HL-60/S4 treated with phorbol 12-myristate 13-acetate at 8.2 ng/mL for 4 days and 3 days (cell line): ENCODE measurements around the gene PPP1CA.
"Not testable (repeated sequence)": the region's sequence is repeated elsewhere in the genome, so short reads cannot be mapped to it uniquely, and the experiment has no call there.

Source experiments
- in situ Hi-C: fragments of 300-500 bp; cut with MboI; formaldehyde crosslinking; loops from 2 replicates; pipeline ENCODE4 v1.15.0; 2022; ENCODE audit warnings: low sequenced_read_pairs

The PPP1CA gene

GRCh38 chr11:67404515-67405195 lies 3.0 kb upstream of the PPP1CA start:
- in situ Hi-C loops: no loop called here

DNA sequence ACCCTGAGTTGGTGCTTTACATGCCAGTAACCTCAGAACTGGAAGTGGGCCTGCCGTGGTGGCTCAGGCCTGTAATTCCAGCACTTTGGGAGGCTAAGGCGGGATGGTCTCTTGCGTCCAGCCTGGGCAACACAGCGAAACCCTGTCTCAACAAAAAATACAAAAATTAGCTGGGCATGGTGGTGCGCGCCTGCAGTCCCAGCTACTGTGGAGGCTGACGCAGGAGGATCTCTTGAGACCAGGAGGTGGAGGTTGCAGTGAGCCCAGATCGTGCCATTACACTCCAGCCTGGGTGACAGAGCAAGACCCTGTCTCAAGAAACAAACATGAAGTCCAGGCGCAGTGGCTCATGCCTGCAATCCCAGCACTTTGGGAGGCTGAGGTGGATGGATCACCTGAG lies 1.4 kb upstream of the PPP1CA start:
- in situ Hi-C loops: not testable (repeated sequence)

- in situ Hi-C loops: not testable (repeated sequence)
Observed at GRCh38 chr11:67402192-67402839, 658 bp upstream of the PPP1CA start.

GRCh38 chr11:67400942-67401494 lies 640 bp downstream of the PPP1CA start:
- in situ Hi-C loops: no loop called here

- in situ Hi-C loops: no loop called here
Observed at GRCh38 chr11:67400251-67400941, 1.3 kb downstream of the PPP1CA start.

- in situ Hi-C loops: no loop called here
Observed at GRCh38 chr11:67398661-67399563, 2.7 kb downstream of the PPP1CA start.

GRCh38 chr11:67397986-67398660 lies 3.5 kb downstream of the PPP1CA start:
- in situ Hi-C loops: no loop called here

DNA sequence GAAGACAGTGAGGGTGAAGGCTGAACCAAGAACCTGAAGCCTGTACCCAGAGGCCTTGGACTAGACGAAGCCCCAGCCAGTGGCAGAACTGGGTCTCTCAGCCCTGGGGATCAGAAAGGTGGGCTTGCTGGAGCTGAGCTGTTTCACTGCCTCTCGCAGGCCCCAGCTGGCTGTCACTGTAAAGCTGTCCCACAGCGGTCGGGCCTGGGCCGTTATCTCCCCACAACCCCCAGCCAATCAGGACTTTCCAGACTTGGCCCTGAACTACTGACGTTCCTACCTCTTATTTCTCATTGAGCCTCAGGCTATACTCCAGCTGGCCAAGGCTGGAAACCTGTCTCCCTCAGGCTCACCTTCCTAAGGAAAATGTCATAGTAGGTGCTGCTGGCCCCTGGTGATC lies 4.1 kb downstream of the PPP1CA start:
- in situ Hi-C loops: no loop called here

DNA sequence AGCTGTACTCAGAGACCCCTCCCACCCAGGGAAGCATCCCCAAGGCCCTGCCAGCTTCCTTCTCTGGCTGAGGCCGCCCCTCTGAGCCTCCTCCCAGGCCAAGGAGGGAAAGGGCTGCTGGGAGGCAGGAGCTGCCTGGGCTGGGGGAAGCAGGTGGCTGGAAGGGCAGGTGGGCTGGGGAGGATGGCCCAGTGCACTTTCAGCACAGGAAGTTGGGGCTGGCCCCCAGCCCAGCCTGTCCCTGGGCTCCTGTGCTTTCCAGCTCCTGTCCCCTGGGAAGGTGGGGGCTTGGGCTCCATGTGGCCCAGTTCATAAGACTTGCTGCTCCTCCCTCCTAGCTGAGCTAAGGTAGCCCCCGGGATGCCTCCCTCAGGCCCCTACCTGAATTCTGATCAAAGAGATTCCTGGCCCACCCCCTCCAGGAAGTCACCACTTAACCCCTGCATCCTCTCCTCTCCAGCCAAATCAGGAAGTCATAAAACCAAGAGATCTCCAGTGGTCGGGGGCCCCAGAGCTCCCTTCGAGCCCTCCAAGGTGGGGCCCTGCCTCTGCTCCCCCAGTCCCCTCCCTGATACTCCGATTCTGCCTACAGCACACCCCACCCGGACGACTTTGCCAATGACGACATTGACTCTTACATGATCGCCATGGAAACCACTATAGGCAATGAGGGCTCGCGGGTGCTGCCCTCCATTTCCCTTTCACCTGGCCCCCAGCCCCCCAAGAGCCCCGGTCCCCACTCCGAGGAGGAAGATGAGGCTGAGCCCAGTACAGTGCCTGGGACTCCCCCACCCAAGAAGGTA lies 4.9 kb downstream of the PPP1CA start:
- in situ Hi-C loops: no loop called here

DNA sequence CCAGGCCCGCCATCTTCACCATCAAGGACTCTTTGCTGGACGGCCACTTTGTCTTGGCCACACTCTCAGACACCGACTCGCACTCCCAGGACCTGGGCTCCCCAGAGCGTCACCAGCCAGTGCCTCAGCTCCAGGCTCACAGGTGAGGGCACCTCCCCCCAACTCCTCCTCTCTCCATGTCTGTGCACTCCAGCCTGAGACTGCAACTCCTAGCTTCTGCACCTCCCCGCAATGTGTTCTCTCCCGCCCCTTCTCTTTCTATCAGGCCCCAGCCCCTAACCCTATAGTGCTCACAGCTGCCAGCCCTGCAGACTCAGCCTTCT lies 5.4 kb downstream of the PPP1CA start:
- in situ Hi-C loops: no loop called here

DNA sequence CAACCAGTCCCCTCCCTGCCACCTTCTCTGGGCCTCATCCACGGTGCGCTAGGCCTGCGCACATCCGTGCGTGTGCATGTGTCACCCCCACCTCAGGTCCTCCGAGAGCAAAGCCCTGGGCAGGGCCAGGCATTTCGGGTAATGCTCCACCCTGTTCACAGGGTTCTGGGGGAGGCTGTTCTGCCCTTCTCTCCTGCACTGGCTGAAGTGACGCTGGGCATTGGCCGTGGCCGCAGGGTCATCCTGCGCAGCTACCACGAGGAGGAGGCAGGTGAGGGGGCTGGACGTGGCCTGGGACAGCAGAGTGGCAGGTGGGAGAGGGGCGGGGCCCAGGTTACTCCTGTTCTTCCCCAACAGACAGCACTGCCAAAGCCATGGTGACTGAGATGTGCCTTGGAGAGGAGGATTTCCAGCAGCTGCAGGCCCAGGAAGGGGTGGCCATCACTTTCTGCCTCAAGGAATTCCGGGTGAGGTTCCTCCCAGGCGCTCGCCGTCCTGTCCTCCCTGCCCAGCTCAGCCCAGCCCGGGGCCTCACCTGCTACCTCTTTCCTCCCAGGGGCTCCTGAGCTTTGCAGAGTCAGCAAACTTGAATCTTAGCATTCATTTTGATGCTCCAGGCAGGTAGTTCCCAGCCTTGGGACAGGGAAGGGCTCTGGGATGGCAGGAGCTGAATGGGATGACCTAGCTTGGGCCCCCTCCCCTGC lies 6.0 kb downstream of the PPP1CA start:
- in situ Hi-C loops: no loop called here

GRCh38 chr11:67393990-67394389 lies 7.7 kb downstream of the PPP1CA start:
- in situ Hi-C loops: no loop called here

DNA sequence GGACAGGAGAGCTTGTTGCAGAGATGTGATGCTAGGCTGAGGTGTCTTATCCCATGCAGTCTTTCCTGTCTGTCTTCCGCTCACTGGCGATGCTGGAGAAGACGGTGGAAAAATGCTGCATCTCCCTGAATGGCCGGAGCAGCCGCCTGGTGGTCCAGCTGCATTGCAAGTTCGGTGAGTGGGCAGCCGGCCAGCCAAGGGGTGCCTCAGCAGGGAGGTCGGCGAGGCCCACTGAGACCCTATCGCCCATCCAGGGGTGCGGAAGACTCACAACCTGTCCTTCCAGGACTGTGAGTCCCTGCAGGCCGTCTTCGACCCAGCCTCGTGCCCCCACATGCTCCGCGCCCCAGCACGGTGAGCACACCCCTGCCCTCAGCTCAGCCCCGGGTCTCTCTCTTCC lies 8.2 kb downstream of the PPP1CA start:
- in situ Hi-C loops: no loop called here

DNA sequence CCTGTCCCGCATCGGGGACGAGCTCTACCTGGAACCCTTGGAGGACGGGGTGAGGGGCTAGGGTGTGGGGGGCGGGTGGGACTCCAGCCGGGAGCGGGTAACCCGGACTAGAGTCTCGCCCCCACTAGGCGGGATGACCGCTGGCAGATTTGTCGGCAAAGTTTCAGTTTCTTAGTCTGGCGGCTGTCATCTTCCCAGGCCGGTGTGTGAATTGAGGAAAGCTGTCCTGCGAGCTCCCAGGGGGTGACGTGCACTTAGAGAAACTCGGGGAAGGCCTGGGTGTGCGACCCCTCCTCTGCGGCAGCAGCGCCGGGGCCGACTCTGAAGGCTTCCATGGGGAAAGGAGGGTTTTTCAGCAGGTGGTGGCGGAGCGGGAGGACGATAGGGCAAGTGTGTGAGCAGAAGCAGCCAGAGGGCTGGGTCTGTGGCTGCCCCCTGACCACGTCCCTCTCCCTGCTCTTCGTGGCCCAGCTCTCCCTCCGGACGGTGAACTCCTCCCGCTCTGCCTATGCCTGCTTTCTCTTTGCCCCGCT lies 9.4 kb downstream of the PPP1CA start:
- in situ Hi-C loops: no loop called here

GRCh38 chr11:67391304-67392182 lies 10.1 kb downstream of the PPP1CA start, which contains the start of gene RAD9A:
RAD9A (plus strand) TSS chr11:67391986; CDS start chr11:67392045, 59 bp downstream.
- in situ Hi-C loops: no loop called here

DNA sequence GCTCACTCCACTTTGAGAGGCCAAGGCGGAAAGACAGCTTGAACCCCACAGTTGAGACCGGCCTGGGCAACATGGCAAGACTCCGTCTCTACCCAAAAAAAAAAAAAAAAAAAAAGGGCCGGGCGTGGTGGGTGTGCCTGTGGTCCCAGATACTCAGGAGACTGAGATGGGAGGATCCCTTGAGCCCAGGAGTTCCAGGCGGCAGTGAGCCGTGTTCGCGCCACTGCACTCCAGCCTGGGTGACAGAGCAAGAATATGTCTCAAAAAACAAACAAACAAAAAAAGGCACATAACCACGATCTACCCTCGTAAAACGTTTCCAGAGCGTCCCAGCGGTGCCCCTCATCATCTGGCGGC lies 10.7 kb downstream of the PPP1CA start:
- in situ Hi-C loops: no loop called here

DNA sequence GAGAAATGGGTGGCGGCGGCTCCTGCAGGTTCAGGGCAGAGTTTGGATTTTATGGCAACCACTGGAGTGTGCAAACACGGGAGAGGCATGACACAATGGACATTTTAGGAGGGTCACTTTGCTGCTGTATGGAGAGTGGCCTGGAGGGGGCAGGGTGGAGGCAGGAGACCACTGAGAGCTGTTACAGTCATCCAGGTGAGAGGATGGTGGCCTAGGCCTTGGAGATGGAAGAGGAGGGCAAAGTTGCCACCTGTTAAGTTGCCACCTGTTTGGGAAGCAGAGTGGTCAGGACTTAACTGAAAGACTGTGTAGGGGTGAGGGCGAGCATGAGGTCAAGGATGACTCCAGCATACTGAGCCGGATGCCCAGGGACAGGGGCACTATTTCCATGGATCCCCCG lies 12.2 kb downstream of the PPP1CA start:
- in situ Hi-C loops: loop anchor here (10.0 kb wide), 1 partner anchor 135 kb away; no protein-coding TSS in a partner anchor

GRCh38 chr11:67387518-67387917 lies 14.1 kb downstream of the PPP1CA start:
- in situ Hi-C loops: loop anchor here (10.0 kb wide), 1 partner anchor 133 kb away; no protein-coding TSS in a partner anchor
